HG02610 (cell line): ENCODE results near the gene ZFYVE1.
"Not testable (repeated sequence)": the region's sequence is repeated elsewhere in the genome, so short reads cannot be mapped to it uniquely, and the experiment has no call there.

Experiments used
- ATAC-seq: cut with Tn5 transposase; IDR thresholded peaks from one replicate; pipeline ENCODE4 v1.9.1; 2021; ENCODE audit warnings: mild to moderate bottlenecking, moderate library complexity; ENCODE audit not compliant: unreplicated experiment

Gene ZFYVE1

GRCh38 chr14:72961579-72962335 lies 65.1 kb downstream of the ZFYVE1 start:
- ATAC-seq: no peak

DNA sequence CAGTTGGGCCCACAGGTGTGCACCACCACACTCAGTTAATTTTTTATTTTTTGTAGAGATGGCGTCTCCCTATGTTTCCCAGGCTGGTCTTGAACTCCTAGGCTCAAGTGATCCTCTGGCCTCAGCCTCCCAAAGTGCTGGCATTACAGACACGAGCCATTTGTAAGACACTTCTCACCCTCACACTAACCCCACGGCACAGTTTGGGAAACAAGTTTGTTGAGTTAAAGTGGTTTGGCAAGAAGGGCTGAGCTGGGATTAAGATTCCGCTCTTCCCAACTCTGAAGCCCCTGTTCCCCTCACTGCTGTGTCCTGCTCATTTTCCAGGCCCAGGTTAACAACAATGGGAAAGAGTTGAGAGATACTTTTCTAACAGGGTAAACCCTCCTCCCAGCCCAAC lies 65.9 kb downstream of the ZFYVE1 start:
- not testable (repeated sequence) for ATAC-seq

- ATAC-seq: no peak
These were observed 68.4 kb downstream of the ZFYVE1 start for GRCh38 chr14:72958548-72958947.

DNA sequence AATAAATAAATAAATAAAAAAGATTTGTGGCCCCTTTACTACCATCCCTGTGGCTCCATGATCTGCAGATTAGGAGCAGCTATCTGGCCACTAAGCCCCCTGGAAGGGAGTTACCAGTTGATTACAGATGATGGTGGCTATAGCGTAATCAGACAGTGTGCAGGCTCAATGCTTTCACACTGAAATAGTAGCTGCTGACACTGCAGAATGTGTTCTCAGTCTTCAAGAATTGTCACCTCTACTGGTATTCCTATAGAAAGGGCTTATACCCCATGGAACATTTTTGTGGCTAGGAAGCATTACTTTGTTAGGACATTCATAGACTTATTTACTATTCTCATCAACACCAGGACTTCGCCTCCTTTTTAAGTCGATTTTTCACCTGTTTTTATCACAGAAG lies 69.7 kb downstream of the ZFYVE1 start:
- no peak for ATAC-seq

- not testable (repeated sequence) for ATAC-seq
These were observed 70.2 kb downstream of the ZFYVE1 start for GRCh38 chr14:72956741-72957140.

DNA sequence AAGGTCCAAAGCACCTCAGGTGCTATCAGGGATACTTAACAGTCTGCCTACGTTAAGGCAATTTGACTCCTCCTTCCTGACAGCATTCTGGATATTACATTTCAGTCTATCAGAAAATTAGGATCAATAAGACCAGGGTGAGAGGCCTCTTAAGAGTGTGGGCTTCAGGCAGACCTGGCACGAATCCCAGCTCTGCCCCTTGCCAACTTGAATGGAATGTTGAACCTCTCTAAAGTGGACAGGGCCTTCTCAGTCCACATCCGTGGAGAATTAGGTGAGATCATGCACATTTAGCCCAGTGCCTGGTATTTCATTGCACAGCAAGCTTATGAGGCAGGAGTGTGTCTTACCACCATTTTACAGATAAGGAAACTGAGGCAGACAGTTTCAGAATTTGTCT lies 74.7 kb downstream of the ZFYVE1 start:
- ATAC-seq: no peak

GRCh38 chr14:72948481-72949138 lies 78.3 kb downstream of the ZFYVE1 start:
- ATAC-seq: no peak

GRCh38 chr14:72947366-72948160 lies 79.3 kb downstream of the ZFYVE1 start:
- ATAC-seq: no peak

DNA sequence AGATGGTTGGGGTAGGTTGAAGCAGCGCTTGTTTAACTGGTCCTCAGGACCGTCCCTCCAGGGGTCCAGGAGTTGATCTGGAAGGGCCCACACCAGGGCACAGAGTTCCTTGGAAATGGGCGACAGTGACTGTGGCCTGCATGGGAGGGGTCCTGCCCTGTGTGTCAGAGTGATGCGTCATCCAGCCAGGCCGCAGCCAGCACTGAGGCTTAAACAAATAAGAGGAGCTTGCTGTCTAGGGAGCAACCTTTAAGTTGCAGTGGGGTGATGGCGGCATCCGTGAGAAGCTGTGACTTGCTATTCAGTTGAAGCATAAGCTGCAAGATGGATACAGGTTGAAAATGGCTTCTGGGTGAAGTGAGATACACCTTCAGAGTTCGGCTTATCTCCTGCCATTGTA lies 80.4 kb downstream of the ZFYVE1 start:
- no peak for ATAC-seq

DNA sequence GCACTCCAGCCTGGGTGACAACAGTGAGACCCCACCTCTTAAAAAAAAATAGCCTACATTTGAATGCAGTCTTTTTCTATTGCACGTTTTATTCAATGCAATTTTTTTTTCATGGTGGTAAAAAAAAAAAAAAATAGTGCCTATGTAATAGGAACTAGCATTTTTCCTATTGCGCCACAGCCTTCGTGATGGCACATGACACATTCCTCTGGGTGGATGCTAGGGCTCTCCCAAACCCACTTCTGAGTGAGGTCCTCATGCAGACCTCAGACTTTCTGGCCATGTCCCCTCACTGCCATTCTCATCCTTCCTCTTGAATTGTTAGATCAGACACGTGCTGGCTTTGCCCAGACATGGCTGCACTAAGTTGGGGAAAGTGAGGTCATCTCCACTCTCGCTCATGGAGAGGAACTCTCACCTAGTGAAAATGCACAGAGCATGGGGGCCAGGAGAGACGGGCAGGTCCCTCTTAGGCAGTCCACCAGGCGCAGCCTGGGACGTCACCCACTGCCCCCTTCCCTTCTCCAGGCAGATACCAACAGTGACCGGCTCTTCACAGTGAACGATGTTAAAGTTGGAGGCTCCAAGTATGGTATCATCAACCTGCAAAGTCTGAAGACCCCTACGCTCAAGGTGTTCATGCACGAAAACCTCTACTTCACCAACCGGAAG lies 81.4 kb downstream of the ZFYVE1 start:
- ATAC-seq: no peak

DNA sequence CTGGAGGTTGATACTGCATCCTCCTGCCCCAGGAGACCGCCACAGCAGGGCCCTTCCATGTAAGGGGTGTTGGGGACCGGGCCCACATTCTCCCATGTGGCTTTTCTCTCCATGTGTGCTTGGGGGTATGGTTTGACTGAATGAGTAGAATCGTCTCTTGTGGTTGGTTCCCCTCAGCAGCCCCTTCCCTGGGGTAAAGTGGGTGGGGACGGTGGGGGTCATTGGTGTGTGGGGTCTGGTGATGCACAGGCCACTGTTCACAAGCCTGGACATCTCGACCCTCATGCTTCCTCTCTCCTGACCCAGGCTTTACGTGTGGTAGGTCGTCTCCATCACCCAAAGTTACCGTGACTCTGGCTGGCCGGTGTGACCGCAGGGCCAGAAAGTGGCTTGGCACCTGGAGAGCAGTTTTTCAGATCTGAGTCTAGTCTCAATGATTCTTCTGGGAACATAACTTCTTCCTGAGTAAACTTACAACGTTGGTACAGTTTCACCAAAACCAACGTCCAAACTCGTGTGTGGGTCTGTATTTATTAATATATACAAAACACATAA lies 83.0 kb downstream of the ZFYVE1 start:
- no peak for ATAC-seq

- no peak for ATAC-seq
These were observed 84.0 kb downstream of the ZFYVE1 start for GRCh38 chr14:72942934-72943333.

DNA sequence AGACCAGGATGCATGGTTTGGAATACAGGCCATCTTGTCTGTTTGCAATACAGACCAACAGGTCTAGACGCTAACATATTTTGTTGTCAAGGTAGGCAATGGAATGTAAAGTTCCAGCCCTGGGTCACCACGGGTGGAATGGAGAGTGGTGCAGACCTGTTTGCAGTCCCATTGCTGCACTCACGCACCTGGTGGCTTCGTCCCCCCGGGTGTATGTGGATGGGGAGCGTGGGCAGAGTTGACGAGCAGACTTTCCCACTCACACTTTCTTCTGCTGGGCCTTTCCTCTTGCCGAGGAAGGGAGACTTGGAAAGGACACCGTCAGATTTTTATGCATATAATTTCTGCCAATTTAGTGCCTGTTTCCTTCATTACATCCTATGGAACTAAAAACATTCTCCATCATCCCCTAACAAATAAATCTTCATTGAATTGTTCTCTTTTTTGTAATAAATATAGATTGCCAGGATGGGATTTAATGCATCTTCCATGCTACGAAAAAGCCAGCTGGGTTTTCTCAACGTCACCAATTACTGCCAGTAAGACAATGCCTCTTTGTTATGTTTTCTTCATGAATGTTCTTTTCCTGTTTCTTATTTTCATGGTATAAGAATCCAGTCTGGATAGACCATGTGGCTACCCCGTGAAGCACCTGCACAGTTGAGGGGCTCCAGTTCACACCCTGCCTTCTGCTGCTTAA lies 85.5 kb downstream of the ZFYVE1 start:
- no peak for ATAC-seq

- ATAC-seq: no peak
These were observed 87.3 kb downstream of the ZFYVE1 start for GRCh38 chr14:72939630-72940029.

GRCh38 chr14:72932893-72933292 lies 94.0 kb downstream of the ZFYVE1 start:
- no peak for ATAC-seq

- no peak for ATAC-seq
These were observed 97.4 kb downstream of the ZFYVE1 start for GRCh38 chr14:72929316-72930080.

DNA sequence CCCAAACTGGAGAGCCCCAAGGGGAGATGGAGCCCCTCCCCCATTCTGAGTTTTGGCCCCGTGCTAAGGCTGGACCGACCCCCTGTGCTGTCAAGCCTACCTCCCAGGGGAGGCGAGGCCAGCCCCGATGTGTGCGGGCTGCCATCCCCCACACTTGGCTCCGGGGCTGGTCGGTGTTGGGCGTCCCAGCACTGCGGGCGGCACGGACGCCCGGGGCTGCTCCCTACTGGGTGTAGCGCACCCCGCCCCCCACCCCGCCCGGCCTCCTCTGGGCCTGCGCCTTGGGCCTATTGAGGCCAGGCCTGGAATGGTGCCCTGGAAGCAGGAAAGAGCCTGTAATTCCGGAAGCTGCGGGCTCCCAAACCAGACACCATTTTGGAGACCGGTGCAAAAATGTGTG lies 98.0 kb downstream of the ZFYVE1 start:
- no peak for ATAC-seq

- peak; percentile 99 for ATAC-seq
These were observed 100.4 kb downstream of the ZFYVE1 start, which contains the start of gene DCAF4 for GRCh38 chr14:72926292-72927028. DCAF4 (plus strand) TSS chr14:72926464; CDS start chr14:72937979, 11,515 bp downstream.

GRCh38 chr14:72925815-72926291 lies 101.1 kb downstream of the ZFYVE1 start:
- peak; percentile 18 for ATAC-seq
